IPS DF 6.9 (cell line): ENCODE data around the gene ACAD9.
"Not testable (repeated sequence)": the region's sequence is repeated elsewhere in the genome, so short reads cannot be mapped to it uniquely, and the experiment has no call there.

ENCODE experiments used
- DNase-seq: peaks from one replicate; pipeline ENCODE4 v3.0.0-alpha.2; 2013; ENCODE audit warnings: low read depth, low spot score
- H3K27ac ChIP-seq: one replicate; pipeline ENCODE4 v1.5.1; 2013; ENCODE audit warnings: low read length, control low read depth
- H3K27me3 ChIP-seq: 2 replicates; pipeline ENCODE4 v1.6.1; 2013; ENCODE audit warnings: mild to moderate bottlenecking, low read length; ENCODE audit not compliant: control insufficient read depth, insufficient read depth
- H3K36me3 ChIP-seq: 2 replicates; pipeline ENCODE4 v1.6.1; 2013; ENCODE audit warnings: low read length; ENCODE audit not compliant: control insufficient read depth, insufficient read depth
- H3K4me1 ChIP-seq: 2 replicates; pipeline ENCODE4 v1.6.1; 2013; ENCODE audit warnings: low read length; ENCODE audit not compliant: control insufficient read depth, insufficient read depth
- H3K4me3 ChIP-seq: 2 replicates; pipeline ENCODE4 v1.5.1; 2013; ENCODE audit warnings: mild to moderate bottlenecking, low read length
- H3K9me3 ChIP-seq: 2 replicates; pipeline ENCODE4 v1.6.1; 2013; ENCODE audit warnings: low read length, inconsistent platforms; ENCODE audit not compliant: control insufficient read depth, insufficient read depth
- WGBS: extraction: QIAGEN DNeasy Blood & Tissue Kit; methylation state at CpG from one replicate; pipeline ENCODE4 v1.1.7; 2013; ENCODE audit warnings: mixed read lengths, missing lambda C conversion rate; ENCODE audit not compliant: insufficient read length, insufficient coverage; 5-methylcytosine and 5-hydroxymethylcytosine counted together

Gene ACAD9

GRCh38 chr3:128914966-128915645 is 35.7 kb downstream of the ACAD9 start:
- WGBS: no CpG with 5 or more reads among the region's 10 CpGs
- Histone ChIP-seq H3K27me3 (no peaks in the 10 kb centered on the region), H3K4me1 (no peaks in the 10 kb centered on the region), H3K36me3 (peaks cover 13% of the 10 kb centered on the region), H3K4me3 (no peak overlapping the region), H3K27ac (no peak overlapping the region), H3K9me3 (no peaks in the 10 kb centered on the region)
- DNase-seq: no peak

GRCh38 chr3:128917291-128917690 is 37.9 kb downstream of the ACAD9 start:
- H3K4me3 ChIP-seq: no peak overlapping the region
- DNase-seq: no peak
- no CpG with 5 or more reads among the region's 2 CpGs for WGBS
- peaks cover 5% of the 10 kb centered on the region for H3K9me3 ChIP-seq
- H3K27me3 ChIP-seq: no peaks in the 10 kb centered on the region
- H3K4me1 ChIP-seq: no peaks in the 10 kb centered on the region
- H3K36me3 ChIP-seq: peaks cover 4% of the 10 kb centered on the region; the same call in 1 of the 2 replicates
- no peak overlapping the region for H3K27ac ChIP-seq

DNA sequence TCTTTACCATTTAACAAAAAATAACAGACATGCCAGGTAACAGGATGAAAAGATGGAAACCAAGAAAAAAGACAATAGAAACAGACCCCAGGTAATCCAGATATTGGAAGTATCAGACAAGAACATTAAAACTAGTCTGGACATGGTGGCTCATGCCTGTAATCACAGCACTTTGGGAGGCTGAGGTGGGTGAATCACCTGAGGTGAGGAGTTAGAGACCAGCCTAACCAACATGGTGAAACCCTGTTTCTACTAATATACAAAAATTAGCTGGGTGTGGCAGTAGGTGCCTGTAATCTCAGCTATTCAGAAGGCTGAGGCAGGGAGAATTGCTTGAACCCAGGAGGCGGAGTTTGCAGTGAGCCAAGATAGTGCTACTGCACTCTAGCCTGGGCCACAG is 40.6 kb downstream of the ACAD9 start:
- H3K9me3 ChIP-seq: peaks cover 10% of the 10 kb centered on the region
- no peak for DNase-seq
- no peak overlapping the region for H3K4me3 ChIP-seq
- H3K27ac ChIP-seq: no peak overlapping the region
- WGBS: no CpG with 5 or more reads among the region's 1 CpG
- no peaks in the 10 kb centered on the region for H3K36me3 ChIP-seq
- H3K4me1 ChIP-seq: no peaks in the 10 kb centered on the region
- no peaks in the 10 kb centered on the region for H3K27me3 ChIP-seq

DNA sequence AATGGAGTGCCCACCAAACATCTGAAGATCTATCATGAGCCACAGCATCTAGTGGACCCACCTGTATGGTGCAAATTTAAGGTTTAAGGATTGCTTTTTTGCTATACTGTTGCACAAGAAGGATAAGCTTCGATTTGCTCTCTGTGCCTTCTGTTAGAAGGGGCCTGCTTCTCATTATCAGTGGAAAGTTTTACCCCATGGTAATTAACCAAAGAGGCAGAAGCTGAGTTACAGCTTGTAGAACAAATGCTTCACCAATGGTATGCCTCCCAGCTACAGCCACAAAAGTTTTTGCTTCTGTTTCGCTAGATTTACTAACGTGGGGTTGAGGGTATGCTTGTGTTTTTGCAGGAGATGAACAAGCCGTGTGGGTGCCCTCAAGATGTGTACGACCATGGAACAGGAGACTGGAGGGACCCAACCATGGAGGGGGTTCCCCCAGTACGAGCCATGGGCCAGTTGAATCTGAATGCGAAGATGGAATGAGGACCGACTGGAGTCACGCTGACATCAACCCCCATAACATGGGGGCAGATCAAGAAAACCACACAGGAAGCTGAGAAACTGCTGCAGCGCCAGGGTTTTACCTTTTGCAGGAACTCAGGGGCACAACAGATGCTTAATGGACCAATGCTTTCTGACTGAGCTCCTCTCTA is 43.5 kb downstream of the ACAD9 start:
- peaks cover 12% of the 10 kb centered on the region for H3K9me3 ChIP-seq

DNA sequence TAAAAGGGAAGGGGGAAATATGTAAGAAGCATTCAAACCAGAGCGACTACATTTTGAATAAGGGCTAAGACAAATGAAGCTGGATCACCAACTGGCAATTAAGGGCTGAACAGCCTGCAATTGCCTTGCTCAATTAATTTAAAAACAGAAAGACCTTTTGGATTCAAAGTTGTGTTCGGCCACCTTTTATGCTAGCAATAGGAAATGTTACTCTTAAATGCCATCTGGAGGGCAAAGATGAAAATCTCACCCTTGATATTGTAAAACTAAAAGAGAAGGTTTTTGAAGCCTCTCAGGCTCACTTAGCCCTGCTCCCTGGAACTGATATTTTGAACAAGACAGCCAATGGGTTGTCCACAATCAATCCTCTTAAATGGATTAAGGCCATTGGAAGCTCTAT is 44.2 kb downstream of the ACAD9 start:
- H3K36me3 ChIP-seq: no peaks in the 10 kb centered on the region
- peaks cover 12% of the 10 kb centered on the region for H3K9me3 ChIP-seq
- no peaks in the 10 kb centered on the region for H3K4me1 ChIP-seq
- H3K27ac ChIP-seq: no peak overlapping the region
- no peak for DNase-seq
- H3K27me3 ChIP-seq: no peaks in the 10 kb centered on the region
- no peak overlapping the region for H3K4me3 ChIP-seq
- WGBS: no CpG with 5 or more reads among the region's 2 CpGs

More for the DNA sequence above, 43.5 kb downstream of the ACAD9 start:
- Histone ChIP-seq H3K27ac (no peak overlapping the region), H3K4me1 (no peaks in the 10 kb centered on the region), H3K4me3 (no peak overlapping the region), H3K27me3 (no peaks in the 10 kb centered on the region), H3K36me3 (no peaks in the 10 kb centered on the region)
- no CpG with 5 or more reads among the region's 10 CpGs for WGBS
- DNase-seq: no peak

DNA sequence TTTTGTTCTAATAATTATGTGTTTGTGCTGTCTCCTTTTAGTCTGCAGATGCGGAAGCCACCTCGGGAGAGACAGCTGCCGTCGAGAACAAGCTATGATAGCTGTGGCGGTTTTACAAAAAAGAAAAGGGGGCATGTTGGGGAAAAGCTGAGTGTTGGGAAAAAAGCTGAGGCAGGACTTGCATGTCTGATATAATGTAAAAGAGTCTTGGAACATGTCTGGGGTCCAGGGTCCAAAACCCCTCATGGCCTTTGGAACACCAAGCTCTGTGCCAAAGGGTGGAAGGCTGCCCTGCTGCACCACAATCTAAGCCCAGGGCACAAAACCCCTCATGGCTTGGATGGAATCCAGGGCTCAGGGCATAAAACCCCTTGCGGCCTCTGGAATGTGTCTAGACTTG is 44.6 kb downstream of the ACAD9 start:
- no CpG with 5 or more reads among the region's 6 CpGs for WGBS
- not testable (repeated sequence) for H3K4me3 ChIP-seq

DNA sequence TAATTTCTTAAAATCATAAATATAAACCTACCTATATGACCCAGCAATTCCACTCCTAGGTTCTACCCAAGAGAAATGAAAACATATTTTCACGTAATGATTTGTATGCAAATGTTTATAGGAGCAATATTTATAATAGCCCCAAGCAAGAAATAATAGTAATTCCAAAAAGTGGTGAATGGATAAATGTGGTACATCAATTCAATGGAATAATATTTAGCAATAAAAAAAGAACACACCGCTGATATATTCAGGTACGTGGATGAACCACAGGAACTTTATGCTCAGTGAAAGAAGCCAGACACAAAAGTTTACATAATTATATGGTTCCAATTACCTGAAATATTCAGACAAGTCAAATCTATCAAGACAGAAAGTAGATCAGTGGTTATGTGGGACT is 49.9 kb downstream of the ACAD9 start:
- H3K4me3 ChIP-seq: no peak overlapping the region
- peaks cover 6% of the 10 kb centered on the region for H3K9me3 ChIP-seq
- no peaks in the 10 kb centered on the region for H3K4me1 ChIP-seq
- no peaks in the 10 kb centered on the region for H3K27me3 ChIP-seq
- no peaks in the 10 kb centered on the region for H3K36me3 ChIP-seq
- whole genome bisulfite sequencing: no CpG with 5 or more reads among the region's 3 CpGs
- no peak overlapping the region for H3K27ac ChIP-seq
- no peak for DNase-seq

More for the DNA sequence above, 44.6 kb downstream of the ACAD9 start:
- H3K27ac ChIP-seq, H3K27me3 ChIP-seq, DNase-seq, H3K4me1 ChIP-seq, H3K36me3 ChIP-seq: not testable (repeated sequence)
- H3K9me3 ChIP-seq: peaks cover 12% of the 10 kb centered on the region

- Histone ChIP-seq H3K4me3 (no peak overlapping the region), H3K9me3 (no peaks in the 10 kb centered on the region; the same call in 1 of the 2 replicates), H3K36me3 (no peaks in the 10 kb centered on the region), H3K27me3 (no peaks in the 10 kb centered on the region), H3K27ac (no peak overlapping the region), H3K4me1 (no peaks in the 10 kb centered on the region)
- WGBS: no CpG with 5 or more reads among the region's 10 CpGs
- DNase-seq: no peak
Measured at GRCh38 chr3:128931046-128931445, 51.6 kb downstream of the ACAD9 start.

DNA sequence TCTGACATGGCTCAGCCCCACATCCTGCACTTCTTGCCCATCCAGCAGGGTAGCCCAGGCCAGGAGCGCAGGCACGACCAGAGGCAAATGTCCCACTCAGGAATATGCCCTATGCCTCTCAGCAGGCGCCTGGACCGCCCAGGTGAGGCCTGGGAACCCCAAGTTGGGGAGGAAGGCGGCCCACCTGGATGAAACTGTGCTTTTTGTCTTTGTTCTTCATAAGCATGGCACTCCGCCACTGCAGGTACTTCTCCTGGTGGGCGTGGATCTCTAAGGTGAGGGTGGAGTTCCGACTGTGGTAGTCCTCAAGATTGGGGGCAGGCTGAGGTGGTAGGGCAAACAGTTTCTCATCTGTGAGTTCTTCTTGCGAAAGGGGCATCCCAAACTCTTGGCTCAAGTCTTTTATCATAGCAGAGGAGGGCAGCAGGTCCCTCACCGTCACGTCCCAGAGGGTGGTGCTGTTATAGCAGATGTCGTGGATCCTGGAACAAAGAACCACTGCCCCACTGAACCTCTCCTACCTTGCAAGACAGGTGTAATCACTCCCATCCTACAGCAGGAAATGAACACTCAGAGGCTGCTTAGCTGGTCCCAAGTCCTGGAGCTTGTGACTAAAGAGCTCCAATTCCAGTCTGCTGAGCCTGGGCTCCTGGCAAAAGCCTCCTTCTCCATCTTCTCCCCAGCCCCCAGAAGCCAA is 53.2 kb downstream of the ACAD9 start:
- Histone ChIP-seq H3K4me3 (no peak overlapping the region), H3K36me3 (no peaks in the 10 kb centered on the region), H3K27me3 (no peaks in the 10 kb centered on the region), H3K27ac (no peak overlapping the region), H3K4me1 (no peaks in the 10 kb centered on the region), H3K9me3 (no peaks in the 10 kb centered on the region)
- no peak for DNase-seq
- no CpG with 5 or more reads among the region's 12 CpGs for WGBS

GRCh38 chr3:128933213-128933921 is 53.9 kb downstream of the ACAD9 start:
- Histone ChIP-seq H3K4me3 (no peak overlapping the region), H3K4me1 (no peaks in the 10 kb centered on the region), H3K9me3 (no peaks in the 10 kb centered on the region), H3K27me3 (no peaks in the 10 kb centered on the region), H3K36me3 (no peaks in the 10 kb centered on the region), H3K27ac (no peak overlapping the region)
- WGBS: no CpG with 5 or more reads among the region's 9 CpGs
- no peak for DNase-seq
